KBM-7 (cell line): Measurements from ENCODE around the gene FAAP24.
A peak's percentile ranks its signal among the peaks of the same experiment; 100 is the strongest.
"Not testable (repeated sequence)": the region's sequence is repeated elsewhere in the genome, so short reads cannot be mapped to it uniquely, and the experiment has no call there.

Source experiments
- DNase-seq: peaks from one replicate; pipeline ENCODE4 v3.0.0-alpha.2; 2015
- in situ Hi-C: fragments of 300-500 bp; cut with MboI; formaldehyde crosslinking; loops from 2 replicates; pipeline ENCODE4 v1.14.3; 2020; ENCODE audit warnings: low sequenced_read_pairs, low pct_unique_long_range_greater_than_20kb, mixed read lengths

FAAP24 gene, protein sequence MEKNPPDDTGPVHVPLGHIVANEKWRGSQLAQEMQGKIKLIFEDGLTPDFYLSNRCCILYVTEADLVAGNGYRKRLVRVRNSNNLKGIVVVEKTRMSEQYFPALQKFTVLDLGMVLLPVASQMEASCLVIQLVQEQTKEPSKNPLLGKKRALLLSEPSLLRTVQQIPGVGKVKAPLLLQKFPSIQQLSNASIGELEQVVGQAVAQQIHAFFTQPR

GRCh38 chr19:32971715-32972540, at the start of gene FAAP24, which contains the start of gene CEP89:
FAAP24 (plus strand) TSS chr19:32972242; CDS start chr19:32973197, 955 bp downstream.
CEP89 (minus strand) TSS chr19:32971958; CDS start chr19:32971874, 84 bp downstream.
- in situ Hi-C loops: no loop called here

DNA sequence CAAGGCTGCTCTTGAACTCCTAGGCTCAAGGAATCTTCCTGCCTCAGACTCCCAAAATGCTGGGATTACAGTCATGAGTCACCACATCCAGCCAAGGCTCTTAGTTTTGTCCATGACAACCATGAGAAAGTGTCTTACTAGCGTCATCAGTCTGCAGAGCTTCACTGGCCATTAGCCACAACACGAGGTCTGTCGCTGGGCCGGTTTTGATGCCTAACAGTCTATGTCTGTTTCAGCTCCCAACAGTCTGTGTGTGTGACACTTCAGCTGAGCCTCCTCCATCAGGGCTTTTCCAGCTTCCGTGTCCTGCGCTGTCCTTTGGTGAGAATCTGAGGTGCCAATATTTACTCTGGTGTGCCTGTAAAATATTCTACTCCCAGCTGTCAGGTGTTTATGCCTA, 47.8 kb upstream of the FAAP24 start:
- in situ Hi-C loops: no loop called here
- DNase-seq: no peak

More at GRCh38 chr19:32971715-32972540, at the start of gene FAAP24, which contains the start of gene CEP89:
- peak; percentile 100 for DNase-seq

- in situ Hi-C loops: no loop called here
These were observed 43.2 kb upstream of the FAAP24 start for GRCh38 chr19:32928806-32929205.

GRCh38 chr19:32930567-32930966, 41.5 kb upstream of the FAAP24 start:
- in situ Hi-C loops: no loop called here
- no peak for DNase-seq

More at GRCh38 chr19:32928806-32929205, 43.2 kb upstream of the FAAP24 start:
- DNase-seq: no peak

DNA sequence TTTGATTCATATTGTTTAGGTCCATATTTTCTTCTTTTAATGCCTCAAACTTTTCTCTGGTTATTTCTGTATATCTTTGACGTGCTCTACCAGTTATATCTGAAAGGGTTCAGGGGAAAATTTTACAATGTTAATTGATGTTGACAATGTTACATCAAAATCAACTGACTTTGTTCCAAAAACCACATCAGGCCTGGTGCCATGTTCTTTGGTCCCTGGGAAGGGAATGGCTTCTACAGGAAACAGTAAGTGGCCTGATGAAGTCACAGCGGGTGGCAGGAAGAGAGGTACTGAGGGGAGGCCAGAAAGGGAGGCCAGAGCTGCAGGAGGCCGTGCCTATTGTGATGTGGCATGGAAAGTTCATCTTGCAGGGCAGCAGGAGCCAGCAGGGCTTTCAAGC, 38.5 kb upstream of the FAAP24 start:
- in situ Hi-C loops: no loop called here
- DNase-seq: no peak

- in situ Hi-C loops: no loop called here
- no peak for DNase-seq
These were observed 36.4 kb upstream of the FAAP24 start for GRCh38 chr19:32935629-32936028.

- no peak for DNase-seq
- in situ Hi-C loops: no loop called here
These were observed 36.0 kb upstream of the FAAP24 start for GRCh38 chr19:32936065-32936464.

DNA sequence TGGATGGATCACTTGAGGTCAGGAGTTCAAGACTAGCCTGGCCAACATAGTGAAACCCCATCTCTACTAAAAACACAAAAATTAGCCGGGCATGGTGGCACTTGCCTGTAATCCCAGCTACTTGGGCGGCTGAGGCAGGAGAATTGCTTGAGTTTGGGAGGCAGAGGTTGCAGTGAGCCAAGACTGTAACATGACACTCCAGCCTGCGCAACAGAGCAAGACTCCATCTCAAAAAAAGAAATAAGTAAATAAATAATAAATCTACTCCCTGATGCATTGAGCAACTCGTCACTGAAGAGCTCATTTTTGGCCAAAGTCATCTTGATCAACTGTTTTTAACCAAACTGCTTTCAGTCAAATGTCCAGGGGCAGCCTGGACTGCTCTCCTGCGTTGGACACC, 30.8 kb upstream of the FAAP24 start:
- in situ Hi-C loops, DNase-seq: not testable (repeated sequence)

- in situ Hi-C loops: no loop called here
- DNase-seq: no peak
These were observed 26.8 kb upstream of the FAAP24 start for GRCh38 chr19:32945260-32945659.

DNA sequence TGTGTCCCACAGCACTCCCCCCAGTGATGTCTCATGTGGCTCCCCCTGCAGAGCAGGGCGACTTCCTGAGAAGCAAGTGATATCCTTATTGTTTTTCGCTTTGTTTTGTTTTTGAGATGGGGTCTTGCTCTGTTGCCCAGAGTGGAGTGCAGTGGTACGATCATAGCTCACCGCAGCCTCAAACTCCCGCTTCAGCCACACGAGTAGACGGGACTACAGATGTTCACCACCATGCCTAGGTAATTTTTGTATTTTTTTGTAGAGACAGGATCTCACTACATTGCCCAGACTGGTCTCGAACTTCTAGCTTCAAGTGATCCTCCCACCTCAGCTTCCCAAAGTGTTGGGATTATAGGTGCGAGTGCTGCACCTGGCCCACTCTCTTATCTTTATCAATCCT, 5.3 kb upstream of the FAAP24 start:
- no peak for DNase-seq

DNA sequence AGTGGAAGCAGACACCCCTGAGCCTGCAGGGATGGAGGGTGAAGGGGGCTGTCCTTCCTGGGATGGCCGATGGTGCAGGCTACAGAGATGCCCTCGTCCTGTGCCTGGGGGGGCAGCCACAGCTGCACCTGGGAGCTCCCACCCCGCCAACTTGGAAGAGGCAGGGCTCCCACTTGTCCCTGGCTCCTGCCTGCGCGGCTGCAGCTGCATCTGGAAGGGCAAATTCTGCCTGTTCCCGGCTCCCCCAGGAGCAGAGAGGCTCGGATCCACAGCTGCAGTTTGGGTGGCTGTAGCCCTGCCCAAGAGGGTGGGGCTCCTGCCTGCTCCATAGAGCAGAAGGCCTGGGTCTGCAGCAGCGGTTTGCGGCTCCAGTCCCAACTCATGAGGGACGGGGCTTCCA, 2.5 kb upstream of the FAAP24 start:
- no peak for DNase-seq
- in situ Hi-C loops: no loop called here

More for the DNA sequence above, 5.3 kb upstream of the FAAP24 start:
- in situ Hi-C loops: no loop called here

- in situ Hi-C loops: no loop called here
- DNase-seq: no peak
These were observed 938 bp upstream of the FAAP24 start for GRCh38 chr19:32971012-32971595.

GRCh38 chr19:32976223-32976805, 4.3 kb downstream of the FAAP24 start:
- peak; percentile 84 for DNase-seq
- in situ Hi-C loops: no loop called here

DNA sequence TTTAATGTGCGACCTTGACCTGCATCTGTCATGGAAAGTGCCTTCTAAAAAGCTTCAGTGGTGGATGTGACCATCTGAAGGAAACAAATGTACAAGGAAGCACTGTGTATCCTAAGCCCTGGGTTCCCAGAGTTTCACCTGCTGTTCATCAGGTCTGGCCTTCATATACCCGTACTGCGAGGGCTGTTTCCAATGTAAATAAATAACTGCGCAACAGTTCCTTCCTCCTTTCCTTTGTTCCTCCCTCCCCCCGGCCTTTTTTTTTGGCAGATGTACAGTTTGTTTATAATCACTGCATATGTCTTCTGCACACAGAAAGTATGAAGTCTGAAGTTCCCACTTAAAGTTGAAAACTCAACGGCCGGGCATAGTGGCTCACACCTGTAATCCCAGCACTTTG, 5.2 kb downstream of the FAAP24 start:
- in situ Hi-C loops: no loop called here
- DNase-seq: peak; percentile 7

DNA sequence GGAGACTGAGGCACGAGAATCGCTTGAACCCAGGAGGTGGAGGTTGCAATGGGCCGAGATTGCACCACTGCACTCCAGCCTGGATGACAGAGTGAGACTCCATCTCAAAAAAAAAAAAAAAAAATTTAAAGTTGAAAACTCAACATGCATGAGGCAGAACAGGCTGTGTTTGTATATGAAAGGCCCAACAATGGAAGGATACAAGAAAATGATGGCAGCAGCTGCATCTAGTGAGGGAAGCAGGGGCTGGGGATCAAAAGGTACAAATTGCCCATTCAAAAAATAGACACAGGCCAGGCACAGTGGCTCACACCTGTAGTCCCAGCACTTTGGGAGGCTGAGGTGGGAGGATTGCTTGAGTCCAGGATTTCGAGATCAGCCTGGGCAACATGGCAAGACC, 5.8 kb downstream of the FAAP24 start:
- DNase-seq, in situ Hi-C loops: not testable (repeated sequence)

GRCh38 chr19:32979807-32980206, 7.8 kb downstream of the FAAP24 start:
- DNase-seq, in situ Hi-C loops: not testable (repeated sequence)

- DNase-seq, in situ Hi-C loops: not testable (repeated sequence)
These were observed 10.4 kb downstream of the FAAP24 start for GRCh38 chr19:32982488-32982887.

GRCh38 chr19:32988254-32988653, 16.2 kb downstream of the FAAP24 start:
- DNase-seq, in situ Hi-C loops: not testable (repeated sequence)

GRCh38 chr19:32988724-32989123, 16.7 kb downstream of the FAAP24 start:
- in situ Hi-C loops: no loop called here
- DNase-seq: no peak

DNA sequence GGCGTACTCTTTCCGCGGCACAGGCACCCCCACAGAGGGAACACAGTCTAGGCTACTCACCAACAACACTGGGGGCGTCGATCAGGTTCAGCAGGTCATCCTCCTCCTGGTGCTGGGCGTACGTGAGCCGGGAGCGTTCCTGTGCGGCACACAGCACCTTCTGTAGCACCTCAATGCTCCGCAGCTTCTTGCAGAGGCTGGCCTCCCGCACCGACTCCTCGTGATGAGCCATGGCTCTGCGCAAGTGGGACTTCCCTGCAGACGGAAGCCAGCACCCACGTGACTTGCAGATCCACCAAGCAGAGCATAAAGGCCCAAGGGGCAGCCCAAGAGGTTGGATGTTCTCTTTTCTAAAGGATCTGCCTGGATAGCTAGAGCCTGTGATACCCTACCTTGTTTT, 23.9 kb downstream of the FAAP24 start:
- DNase-seq, in situ Hi-C loops: not testable (repeated sequence)
